Smooth muscle cell (in vitro differentiated cells): ENCODE measurements around the gene FBXL22. TPM values are rescaled to one million over a fixed set of nuclear protein-coding genes. Genes with fewer than 3 reads are reported as not detected.

Experiments used
- DNase-seq: peaks from one replicate; lab custom pipeline; 2025; ENCODE audit not compliant: unreplicated experiment; lab: John Stamatoyannopoulos, UW
- H2AFZ ChIP-seq: fragments of 200-600 bp; sonication (generic); 2 replicates; pipeline ENCODE4 v1.6.0; 2016; ENCODE audit warnings: antibody characterized with exemption, low read depth, mild to moderate bottlenecking
- H3F3A ChIP-seq: fragments of 200-600 bp; sonication (generic); 2 replicates; pipeline ENCODE4 v1.6.0; 2017; ENCODE audit warnings: antibody characterized with exemption, low read depth
- H3K27ac ChIP-seq: fragments of 200-600 bp; sonication (generic); 2 replicates; pipeline ENCODE4 v1.5.1; 2016; ENCODE audit warnings: low read depth, mild to moderate bottlenecking
- H3K27me3 ChIP-seq: fragments of 200-600 bp; sonication (generic); 2 replicates; pipeline ENCODE4 v1.6.1; 2016; ENCODE audit warnings: low read depth, mild to moderate bottlenecking
- H3K36me3 ChIP-seq: fragments of 200-600 bp; sonication (generic); 2 replicates; pipeline ENCODE4 v1.5.1; 2016; ENCODE audit warnings: low read depth
- H3K4me1 ChIP-seq: fragments of 200-600 bp; sonication (generic); 2 replicates; pipeline ENCODE4 v1.5.1; 2016; ENCODE audit warnings: low read depth
- H3K4me2 ChIP-seq: fragments of 200-600 bp; sonication (generic); 2 replicates; pipeline ENCODE4 v1.6.0; 2016; ENCODE audit warnings: mild to moderate bottlenecking
- H3K4me3 ChIP-seq: fragments of 200-600 bp; sonication (generic); 2 replicates; pipeline ENCODE4 v1.5.1; 2016; ENCODE audit warnings: mild to moderate bottlenecking
- H3K79me2 ChIP-seq: fragments of 200-600 bp; sonication (generic); 2 replicates; pipeline ENCODE4 v1.6.0; 2016; ENCODE audit warnings: low read depth, mild to moderate bottlenecking
- H3K9ac ChIP-seq: fragments of 200-600 bp; sonication (generic); 2 replicates; pipeline ENCODE4 v1.6.0; 2016; ENCODE audit warnings: low read depth
- H3K9me3 ChIP-seq: fragments of 200-600 bp; sonication (generic); replicated peaks from 2 replicates; pipeline ENCODE4 v1.5.1; 2016; ENCODE audit warnings: low read depth
- H4K20me1 ChIP-seq: fragments of 200-600 bp; sonication (generic); 2 replicates; pipeline ENCODE4 v1.6.0; 2016; ENCODE audit warnings: low read depth
- WGBS: methylation state at CpG from one replicate; pipeline ENCODE4 v1.1.7; 2016; ENCODE audit warnings: low lambda C conversion rate; 5-methylcytosine and 5-hydroxymethylcytosine counted together
- polyA plus RNA-seq: library from polyadenylated mRNA; unstranded; fragments of >200 nt; fragmentation: Nextera tagmentation; extraction: Ambion mirVana; gene quantifications from 2 replicates; pipeline ENCODE4 v1.2.1, GENCODE V29; 2016
- total RNA-seq: library from RNA; depleted of rRNA; stranded (reverse); fragments of >200 nt; gene quantifications from 2 replicates; pipeline ENCODE4 v1.2.3, GENCODE V29; 2014
- TF ChIP-seq, protein P1 (sequence below): fragments of 200-600 bp; sonication (generic); IDR thresholded peaks from 2 replicates; pipeline ENCODE4 v1.5.1; 2017; ENCODE audit warnings: borderline replicate concordance, mild to moderate bottlenecking, antibody characterized with exemption; ENCODE audit not compliant: insufficient read depth, poor library complexity, severe bottlenecking

FBXL22 gene
- total and polyA plus RNA-seq, 2 experiments from 2014 or later: 0.35 TPM; not detected in 1

DNA sequence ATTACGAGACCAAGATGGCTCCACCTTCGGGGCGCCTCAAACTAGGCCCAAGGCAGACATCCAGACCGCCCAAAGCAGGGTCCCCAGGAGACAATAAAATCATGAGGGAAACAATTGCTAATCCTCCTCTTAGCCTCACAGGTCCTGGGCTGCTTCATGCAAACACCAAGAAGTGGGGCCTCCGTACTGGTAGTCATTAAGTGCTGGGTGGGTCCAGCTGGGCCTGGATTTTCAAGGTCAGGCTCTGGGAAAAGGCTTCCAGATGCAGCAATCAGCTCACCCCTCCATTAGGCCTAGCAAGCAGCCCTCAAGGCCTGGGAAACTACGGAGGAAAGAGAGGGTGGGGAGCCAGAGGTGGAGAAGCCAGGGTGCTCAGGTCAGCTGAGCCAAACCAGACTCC lies 634 bp downstream of the FBXL22 start:
- H3K9me3 ChIP-seq: no peaks in the 10 kb centered on the region
- H3K79me2 ChIP-seq: no peaks in the 10 kb centered on the region
- H3K4me1 ChIP-seq: peaks cover 20% of the 10 kb centered on the region
- TF ChIP-seq, protein P1, sequence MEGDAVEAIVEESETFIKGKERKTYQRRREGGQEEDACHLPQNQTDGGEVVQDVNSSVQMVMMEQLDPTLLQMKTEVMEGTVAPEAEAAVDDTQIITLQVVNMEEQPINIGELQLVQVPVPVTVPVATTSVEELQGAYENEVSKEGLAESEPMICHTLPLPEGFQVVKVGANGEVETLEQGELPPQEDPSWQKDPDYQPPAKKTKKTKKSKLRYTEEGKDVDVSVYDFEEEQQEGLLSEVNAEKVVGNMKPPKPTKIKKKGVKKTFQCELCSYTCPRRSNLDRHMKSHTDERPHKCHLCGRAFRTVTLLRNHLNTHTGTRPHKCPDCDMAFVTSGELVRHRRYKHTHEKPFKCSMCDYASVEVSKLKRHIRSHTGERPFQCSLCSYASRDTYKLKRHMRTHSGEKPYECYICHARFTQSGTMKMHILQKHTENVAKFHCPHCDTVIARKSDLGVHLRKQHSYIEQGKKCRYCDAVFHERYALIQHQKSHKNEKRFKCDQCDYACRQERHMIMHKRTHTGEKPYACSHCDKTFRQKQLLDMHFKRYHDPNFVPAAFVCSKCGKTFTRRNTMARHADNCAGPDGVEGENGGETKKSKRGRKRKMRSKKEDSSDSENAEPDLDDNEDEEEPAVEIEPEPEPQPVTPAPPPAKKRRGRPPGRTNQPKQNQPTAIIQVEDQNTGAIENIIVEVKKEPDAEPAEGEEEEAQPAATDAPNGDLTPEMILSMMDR: no peak
- peaks cover 2% of the 10 kb centered on the region for H3K27me3 ChIP-seq
- H3F3A ChIP-seq: peaks cover 4% of the 10 kb centered on the region
- H3K4me3 ChIP-seq: no peak overlapping the region
- no peak overlapping the region for H3K27ac ChIP-seq
- DNase-seq: no peak
- H2AFZ ChIP-seq: no peak overlapping the region
- no peaks in the 10 kb centered on the region for H3K36me3 ChIP-seq
- H4K20me1 ChIP-seq: peaks cover 2% of the 10 kb centered on the region
- H3K4me2 ChIP-seq: no peak overlapping the region
- H3K9ac ChIP-seq: no peak overlapping the region
- 86% methylated on average over 6 of the region's 6 CpGs for WGBS

DNA sequence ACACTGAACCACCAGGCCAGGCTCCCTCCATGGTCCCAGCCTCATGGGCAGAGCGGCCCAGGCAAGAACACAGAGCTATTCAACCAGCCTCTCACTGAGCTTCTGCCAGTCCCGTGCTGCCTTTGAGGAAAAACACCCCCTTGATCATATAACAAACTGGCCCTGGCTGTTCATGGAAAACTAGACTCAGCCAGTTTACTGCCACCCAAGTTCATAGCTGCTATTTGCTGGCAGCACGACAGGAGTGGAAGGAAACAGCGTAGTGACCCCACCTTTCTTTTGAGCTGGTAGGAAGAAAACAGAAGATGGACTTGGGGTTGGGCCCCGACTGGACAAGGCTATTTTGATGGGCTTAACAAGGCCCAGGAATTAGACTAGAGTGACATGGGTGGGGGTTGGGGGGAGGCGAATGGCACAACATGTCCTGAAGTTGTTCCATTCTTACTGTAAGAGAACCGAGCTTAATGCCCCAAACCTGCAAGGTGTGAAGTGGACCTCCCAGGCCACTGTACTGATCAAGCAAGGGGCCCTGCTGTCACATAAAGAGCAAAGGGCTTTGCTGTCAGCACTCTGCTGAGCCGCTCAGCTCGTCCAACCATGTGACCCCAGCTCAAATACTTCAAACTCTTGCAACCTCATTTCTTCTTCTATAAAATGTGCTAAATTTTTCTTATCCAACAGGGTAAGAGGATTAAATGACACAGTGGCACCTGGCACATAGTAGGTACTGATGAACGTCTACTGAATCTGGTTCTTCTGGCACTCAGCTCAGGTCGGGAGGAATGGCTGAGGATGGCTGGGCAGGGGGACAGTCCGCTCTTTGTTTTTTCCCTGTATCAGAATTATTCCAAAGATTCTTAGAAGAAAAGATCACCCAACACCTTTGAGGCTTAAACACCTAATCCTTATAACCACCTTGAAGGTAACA lies 1.6 kb downstream of the FBXL22 start:
- no peak overlapping the region for H3K4me3 ChIP-seq
- no peaks in the 10 kb centered on the region for H3K79me2 ChIP-seq
- peaks cover 5% of the 10 kb centered on the region for H4K20me1 ChIP-seq
- no peaks in the 10 kb centered on the region for H3K36me3 ChIP-seq
- DNase-seq: no peak
- H3K4me2 ChIP-seq: no peak overlapping the region
- H3K9me3 ChIP-seq: no peaks in the 10 kb centered on the region
- TF ChIP-seq, protein P1: no peak
- H3F3A ChIP-seq: peaks cover 4% of the 10 kb centered on the region
- no peak overlapping the region for H3K27ac ChIP-seq
- H3K4me1 ChIP-seq: peaks cover 20% of the 10 kb centered on the region
- no peak overlapping the region for H3K9ac ChIP-seq
- H3K27me3 ChIP-seq: peaks cover 11% of the 10 kb centered on the region
- H2AFZ ChIP-seq: no peak overlapping the region
- WGBS: 84% methylated on average over 12 of the region's 12 CpGs

DNA sequence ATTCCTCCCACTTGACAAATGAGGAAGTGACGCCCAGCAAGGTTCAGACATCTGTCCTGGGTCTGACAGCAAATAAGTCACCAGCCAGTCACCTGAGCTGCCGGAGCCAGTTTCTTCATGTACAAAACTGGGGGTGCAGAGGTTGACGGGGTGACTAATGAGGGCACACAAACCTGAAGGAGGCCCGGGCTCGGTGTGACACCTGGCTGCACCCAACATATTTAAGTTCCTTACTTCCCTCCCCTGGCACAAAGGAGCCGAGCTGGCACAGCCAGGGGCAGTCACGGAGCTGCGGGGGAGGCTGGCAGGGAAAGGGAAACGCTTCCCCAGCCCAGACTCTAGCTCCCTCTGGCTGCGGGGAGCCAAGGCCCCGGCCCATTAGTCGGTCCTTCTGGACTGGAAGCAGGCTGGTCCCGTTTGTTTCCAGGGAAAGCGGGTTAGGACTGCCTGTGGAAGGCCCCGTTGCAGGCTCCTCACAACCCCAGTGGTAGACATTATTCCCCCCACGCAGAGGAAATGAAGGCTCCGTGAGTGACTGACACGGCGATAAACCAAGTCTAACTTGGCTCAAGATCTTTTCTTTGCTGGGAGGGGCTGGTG lies 2.3 kb downstream of the FBXL22 start:
- Histone ChIP-seq H4K20me1 (peaks cover 5% of the 10 kb centered on the region), H3K4me1 (peaks cover 20% of the 10 kb centered on the region), H3K36me3 (no peaks in the 10 kb centered on the region), H3K4me3 (no peak overlapping the region), H3K4me2 (peak overlapping the region; percentile 99), H3K9ac (no peak overlapping the region), H2AFZ (no peak overlapping the region), H3K27ac (no peak overlapping the region), H3K79me2 (no peaks in the 10 kb centered on the region), H3F3A (peaks cover 4% of the 10 kb centered on the region), H3K27me3 (peaks cover 19% of the 10 kb centered on the region), H3K9me3 (no peaks in the 10 kb centered on the region)
- WGBS: 67% methylated on average over 19 of the region's 19 CpGs
- DNase-seq: no peak
- TF ChIP-seq, protein P1: peak; percentile 31
